Activated T-cell treated with anti-CD3 and anti-CD28 coated beads for 24 hours (primary cell): ENCODE data around the gene TTC38.

ENCODE experiments used
- DNase-seq: peaks from one replicate; pipeline ENCODE4 v3.0.0-alpha.2; 2020; ENCODE audit warnings: low read depth

Gene TTC38

GRCh38 chr22:46267431-46268279 lies at the start of gene TTC38:
TSS of gene TTC38 (plus strand) at chr22:46268008. CDS start at chr22:46268040, 32 bp downstream.
- DNase-seq: no peak

- no peak for DNase-seq
Measured at GRCh38 chr22:46219636-46220035, 48.2 kb upstream of the TTC38 start.

GRCh38 chr22:46220921-46221320 lies 46.9 kb upstream of the TTC38 start:
- DNase-seq: no peak

GRCh38 chr22:46224044-46224897 lies 43.5 kb upstream of the TTC38 start:
- no peak for DNase-seq

- DNase-seq: no peak
Measured at GRCh38 chr22:46224898-46225290, 42.9 kb upstream of the TTC38 start.

GRCh38 chr22:46225631-46226030 lies 42.2 kb upstream of the TTC38 start:
- no peak for DNase-seq

- DNase-seq: no peak
Measured at GRCh38 chr22:46226577-46226976, 41.2 kb upstream of the TTC38 start.

- no peak for DNase-seq
Measured at GRCh38 chr22:46229701-46230100, 38.1 kb upstream of the TTC38 start.

- no peak for DNase-seq
Measured at GRCh38 chr22:46230262-46230901, 37.4 kb upstream of the TTC38 start.

GRCh38 chr22:46233231-46233630 lies 34.6 kb upstream of the TTC38 start:
- DNase-seq: no peak

- no peak for DNase-seq
Measured at GRCh38 chr22:46234969-46235368, 32.8 kb upstream of the TTC38 start.

- DNase-seq: no peak
Measured at GRCh38 chr22:46237453-46238124, 30.2 kb upstream of the TTC38 start.

- no peak for DNase-seq
Measured at GRCh38 chr22:46238541-46238940, 29.3 kb upstream of the TTC38 start.

- DNase-seq: no peak
Measured at GRCh38 chr22:46239261-46240048, 28.4 kb upstream of the TTC38 start.

- no peak for DNase-seq
Measured at GRCh38 chr22:46240073-46240472, 27.7 kb upstream of the TTC38 start.

GRCh38 chr22:46240506-46240905 lies 27.3 kb upstream of the TTC38 start:
- no peak for DNase-seq

GRCh38 chr22:46240907-46241306 lies 26.9 kb upstream of the TTC38 start:
- no peak for DNase-seq

- no peak for DNase-seq
Measured at GRCh38 chr22:46241396-46242007, 26.3 kb upstream of the TTC38 start.

- no peak for DNase-seq
Measured at GRCh38 chr22:46242076-46242475, 25.7 kb upstream of the TTC38 start.

GRCh38 chr22:46244771-46245170 lies 23.0 kb upstream of the TTC38 start:
- DNase-seq: no peak

GRCh38 chr22:46245511-46245910 lies 22.3 kb upstream of the TTC38 start:
- no peak for DNase-seq
